ENCODE results near the gene CASP8. TPM values are rescaled to one million over a fixed set of nuclear protein-coding genes. Genes with fewer than 3 reads are reported as not detected.

The CASP8 gene
- total RNA-seq, 1 donor from 2014 or later: 3.7 TPM

GRCh38 chr2:201256082-201256481, 4.3 kb upstream of the CASP8 start:
- no peak for DNase-seq
- intact Hi-C loops (cut with micrococcal nuclease): no loop called here
- Histone ChIP-seq H3K4me1 (peaks cover 28% of the 10 kb centered on the region), H3K27ac (replicated peaks) (no peak overlapping the region), H3K4me3 (no peak overlapping the region), H3K9me3 (replicated peaks) (no peaks in the 10 kb centered on the region), H3K36me3 (no peaks in the 10 kb centered on the region), H3K27me3 (ENCODE audit: low read depth) (no peaks in the 10 kb centered on the region)
- TF ChIP-seq, protein P1, sequence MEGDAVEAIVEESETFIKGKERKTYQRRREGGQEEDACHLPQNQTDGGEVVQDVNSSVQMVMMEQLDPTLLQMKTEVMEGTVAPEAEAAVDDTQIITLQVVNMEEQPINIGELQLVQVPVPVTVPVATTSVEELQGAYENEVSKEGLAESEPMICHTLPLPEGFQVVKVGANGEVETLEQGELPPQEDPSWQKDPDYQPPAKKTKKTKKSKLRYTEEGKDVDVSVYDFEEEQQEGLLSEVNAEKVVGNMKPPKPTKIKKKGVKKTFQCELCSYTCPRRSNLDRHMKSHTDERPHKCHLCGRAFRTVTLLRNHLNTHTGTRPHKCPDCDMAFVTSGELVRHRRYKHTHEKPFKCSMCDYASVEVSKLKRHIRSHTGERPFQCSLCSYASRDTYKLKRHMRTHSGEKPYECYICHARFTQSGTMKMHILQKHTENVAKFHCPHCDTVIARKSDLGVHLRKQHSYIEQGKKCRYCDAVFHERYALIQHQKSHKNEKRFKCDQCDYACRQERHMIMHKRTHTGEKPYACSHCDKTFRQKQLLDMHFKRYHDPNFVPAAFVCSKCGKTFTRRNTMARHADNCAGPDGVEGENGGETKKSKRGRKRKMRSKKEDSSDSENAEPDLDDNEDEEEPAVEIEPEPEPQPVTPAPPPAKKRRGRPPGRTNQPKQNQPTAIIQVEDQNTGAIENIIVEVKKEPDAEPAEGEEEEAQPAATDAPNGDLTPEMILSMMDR (IDR thresholded peaks at IDR 0.05; ENCODE audit: borderline replicate concordance): no peak

DNA sequence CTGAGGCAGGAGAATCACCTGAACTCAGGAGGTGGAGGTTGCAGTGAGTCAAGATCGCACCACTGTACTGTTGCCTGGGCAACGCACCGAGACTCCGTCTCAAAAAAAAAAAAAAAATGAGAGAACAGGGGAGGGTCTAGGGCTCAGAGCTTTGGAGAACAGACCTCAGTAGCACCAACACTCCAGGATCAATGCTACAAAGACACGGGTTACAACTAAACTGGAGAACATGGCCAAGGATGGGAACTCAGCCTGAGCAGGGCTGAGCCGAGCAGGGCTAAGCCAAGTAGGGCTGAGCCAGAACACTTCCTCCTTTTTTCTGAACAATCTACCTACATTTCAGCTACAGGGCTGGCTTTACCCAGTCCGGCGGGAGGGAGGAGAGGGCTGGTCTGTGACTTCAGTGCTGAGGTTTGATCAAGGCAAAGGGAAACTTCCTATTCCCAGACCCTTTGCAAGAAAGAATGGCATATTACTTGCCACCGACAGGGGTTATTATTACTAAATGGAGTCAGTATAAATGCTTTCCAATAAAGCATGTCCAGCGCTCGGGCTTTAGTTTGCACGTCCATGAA, 2.9 kb upstream of the CASP8 start:
- intact Hi-C loops (cut with micrococcal nuclease): no loop called here
- Histone ChIP-seq H3K4me1 (peaks cover 28% of the 10 kb centered on the region), H3K36me3 (no peaks in the 10 kb centered on the region), H3K9me3 (replicated peaks) (no peaks in the 10 kb centered on the region), H3K27me3 (ENCODE audit: low read depth) (no peaks in the 10 kb centered on the region), H3K4me3 (peak overlapping the region; percentile 73), H3K27ac (replicated peaks) (peak overlapping the region; percentile 88)
- TF ChIP-seq, protein P1 (IDR thresholded peaks at IDR 0.05; ENCODE audit: borderline replicate concordance): no peak
- peak; percentile 27 for DNase-seq

GRCh38 chr2:201257956-201258665, 2.2 kb upstream of the CASP8 start:
- peaks cover 28% of the 10 kb centered on the region for H3K4me1 ChIP-seq

DNA sequence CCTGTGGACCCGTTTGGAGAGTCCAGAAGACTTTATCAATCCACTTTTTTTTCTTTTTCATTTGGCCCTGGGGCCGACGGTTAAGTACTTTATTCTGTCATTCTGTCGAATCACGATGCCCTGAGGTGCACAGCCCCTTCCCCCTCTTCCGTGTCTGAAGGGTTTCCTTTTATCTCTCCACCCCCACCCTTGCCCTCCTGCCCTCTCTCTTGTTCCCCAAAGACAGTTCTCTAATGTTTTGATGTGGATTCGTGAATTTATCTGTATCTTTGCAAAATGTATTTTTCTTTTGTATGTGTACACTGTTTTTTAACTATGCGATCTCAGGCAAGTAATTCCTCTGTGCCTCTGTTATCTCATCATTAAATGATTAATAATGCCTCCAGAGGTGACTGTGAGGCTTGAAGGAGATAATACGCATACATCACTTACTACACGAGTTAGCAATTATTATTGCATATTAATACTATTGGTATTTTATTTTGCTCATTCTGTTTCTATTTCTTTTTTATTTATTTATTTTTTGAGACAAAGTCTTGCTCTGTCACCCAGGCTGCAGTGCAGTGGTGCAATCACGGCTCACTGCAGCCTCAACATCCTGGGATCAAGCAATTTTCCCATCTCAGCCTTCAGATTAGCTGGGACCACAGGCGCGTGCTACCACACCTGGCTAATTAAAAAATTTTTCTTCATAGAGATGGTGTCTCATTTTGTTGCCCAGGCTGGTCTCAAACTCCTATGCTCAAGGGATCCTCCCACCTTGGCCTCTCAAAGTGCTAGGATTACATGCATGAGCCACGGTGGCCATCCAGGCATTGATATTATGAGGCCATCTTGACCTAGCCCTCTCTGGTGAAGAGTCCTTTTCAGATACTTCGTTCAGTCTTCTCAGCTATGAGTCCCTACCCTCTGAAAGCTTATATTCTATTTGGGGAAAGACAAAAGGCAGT, 1.4 kb upstream of the CASP8 start:
- H3K27me3 ChIP-seq (ENCODE audit: low read depth): no peaks in the 10 kb centered on the region
- intact Hi-C loops (cut with micrococcal nuclease): no loop called here
- H3K4me3 ChIP-seq: peak overlapping the region; percentile 73
- H3K9me3 ChIP-seq (replicated peaks): no peaks in the 10 kb centered on the region
- DNase-seq: no peak
- no peaks in the 10 kb centered on the region for H3K36me3 ChIP-seq
- TF ChIP-seq, protein P1 (IDR thresholded peaks at IDR 0.05; ENCODE audit: borderline replicate concordance): peak; percentile 19
- peak overlapping the region; percentile 88 for H3K27ac ChIP-seq (replicated peaks)
- peaks cover 28% of the 10 kb centered on the region for H3K4me1 ChIP-seq

More at GRCh38 chr2:201257956-201258665, 2.2 kb upstream of the CASP8 start:
- TF ChIP-seq, protein P1 (IDR thresholded peaks at IDR 0.05; ENCODE audit: borderline replicate concordance): no peak
- peak; percentile 58 for DNase-seq
- no peaks in the 10 kb centered on the region for H3K27me3 ChIP-seq (ENCODE audit: low read depth)
- H3K9me3 ChIP-seq (replicated peaks): no peaks in the 10 kb centered on the region
- peak overlapping the region; percentile 73 for H3K4me3 ChIP-seq
- intact Hi-C loops (cut with micrococcal nuclease): no loop called here
- H3K36me3 ChIP-seq: no peaks in the 10 kb centered on the region
- peak overlapping the region; percentile 88 for H3K27ac ChIP-seq (replicated peaks)

- no peak for DNase-seq
- Histone ChIP-seq H3K4me1 (peaks cover 37% of the 10 kb centered on the region), H3K9me3 (replicated peaks) (no peaks in the 10 kb centered on the region), H3K4me3 (no peak overlapping the region), H3K27me3 (ENCODE audit: low read depth) (no peaks in the 10 kb centered on the region), H3K27ac (replicated peaks) (no peak overlapping the region), H3K36me3 (peaks cover 1% of the 10 kb centered on the region)
- intact Hi-C loops (cut with micrococcal nuclease): no loop called here
- TF ChIP-seq, protein P1 (IDR thresholded peaks at IDR 0.05; ENCODE audit: borderline replicate concordance): no peak
Observed at GRCh38 chr2:201261471-201261870, 1.1 kb downstream of the CASP8 start.

Data from left ventricle myocardium inferior (tissue), 1 donor.